Upper lobe of left lung (tissue), 6 donors: ENCODE data around the gene TEAD2. TPM values are rescaled to one million over a fixed set of nuclear protein-coding genes. Genes with fewer than 3 reads are reported as not detected.
A peak's percentile ranks its signal among the peaks of the same experiment; 100 is the strongest.

Experiments used
- ATAC-seq, 2 donors: fragments of 200-7000 bp; cut with Tn5 transposase; one replicate each; pipeline ENCODE4 v1.9.1; 2022; ENCODE audit warnings: mild to moderate bottlenecking in 2 of 2, moderate library complexity in 2 of 2; ENCODE audit not compliant: low FRiP score in 2 of 2
- DNase-seq, 2 donors: peaks; one replicate each; pipeline ENCODE4 v3.0.0-alpha.2; 2019 to 2020
- H3K27ac ChIP-seq, 4 donors: fragments of 200-600 bp; sonication (generic); one replicate each; pipeline ENCODE4 v1.5.1; 2016 to 2019
- H3K27me3 ChIP-seq, 4 donors: fragments of 200-600 bp; sonication (generic); one replicate each; pipeline ENCODE4 v1.5.1; 2017 to 2019
- H3K36me3 ChIP-seq, 4 donors: fragments of 200-600 bp; sonication (generic); one replicate each; pipeline ENCODE4 v1.5.1; 2016 to 2019
- H3K4me1 ChIP-seq, 4 donors: fragments of 200-600 bp; sonication (generic); one replicate each; pipeline ENCODE4 v1.5.1; 2018 to 2019
- H3K4me3 ChIP-seq, 4 donors: fragments of 200-600 bp; sonication (generic); one replicate each; pipeline ENCODE4 v1.5.1; 2017 to 2019; ENCODE audit warnings: mild to moderate bottlenecking in 2 of 4, moderate library complexity in 1 of 4
- H3K9me3 ChIP-seq, 4 donors: fragments of 200-600 bp; sonication (generic); one replicate each; pipeline ENCODE4 v1.5.1; 2018 to 2019
- EP300 ChIP-seq, 4 donors: sonication (generic); formaldehyde crosslinking; IDR thresholded peaks; one replicate each; pipeline ENCODE4 v1.5.1; 2017; ENCODE audit warnings: antibody characterized with exemption in 4 of 4, control low read depth in 2 of 4
- POLR2A ChIP-seq, 4 donors: fragments of 450-650 bp; IDR thresholded peaks; one replicate each; pipeline ENCODE4 v1.5.1; 2016 to 2017; ENCODE audit warnings: antibody characterized with exemption in 4 of 4, mild to moderate bottlenecking in 2 of 4
- POLR2AphosphoS5 ChIP-seq, 2 donors: sonication (generic); formaldehyde crosslinking; IDR thresholded peaks; one replicate each; pipeline ENCODE4 v1.5.1; 2017; ENCODE audit warnings: antibody characterized with exemption in 2 of 2
- WGBS, 2 donors: methylation state at CpG; one replicate each; pipeline ENCODE4 v1.1.5; 2017 to 2018; 5-methylcytosine and 5-hydroxymethylcytosine counted together
- total RNA-seq, 6 donors: library from RNA; depleted of rRNA in 4 of 6; stranded (reverse); fragments of >200 nt in 4 of 6; gene quantifications; one replicate each; pipeline versions ENCODE4 v1.1.0 to v1.2.1, GENCODE V29; 2016 to 2021
- TF ChIP-seq, protein P1 (sequence below), 6 experiments: fragments of 450-650 bp in 4 of 6; fragments of 200-600 bp in 2 of 6; sonication (generic) in 2 of 6; IDR thresholded peaks; one replicate each; pipeline ENCODE4 v1.5.1; 2016 to 2019; ENCODE audit warnings: antibody characterized with exemption in 6 of 6
- donor health status: DM: no; HTN: no; CAD: no; lungs with moderate emphysema.
- donor health status: DM: no; HTN: yes; CAD: no; lungs with severe emphysema.

Gene TEAD2
- 10 to 100 TPM; 13.6 to 38.0 (median 20.5) TPM for total RNA-seq

DNA sequence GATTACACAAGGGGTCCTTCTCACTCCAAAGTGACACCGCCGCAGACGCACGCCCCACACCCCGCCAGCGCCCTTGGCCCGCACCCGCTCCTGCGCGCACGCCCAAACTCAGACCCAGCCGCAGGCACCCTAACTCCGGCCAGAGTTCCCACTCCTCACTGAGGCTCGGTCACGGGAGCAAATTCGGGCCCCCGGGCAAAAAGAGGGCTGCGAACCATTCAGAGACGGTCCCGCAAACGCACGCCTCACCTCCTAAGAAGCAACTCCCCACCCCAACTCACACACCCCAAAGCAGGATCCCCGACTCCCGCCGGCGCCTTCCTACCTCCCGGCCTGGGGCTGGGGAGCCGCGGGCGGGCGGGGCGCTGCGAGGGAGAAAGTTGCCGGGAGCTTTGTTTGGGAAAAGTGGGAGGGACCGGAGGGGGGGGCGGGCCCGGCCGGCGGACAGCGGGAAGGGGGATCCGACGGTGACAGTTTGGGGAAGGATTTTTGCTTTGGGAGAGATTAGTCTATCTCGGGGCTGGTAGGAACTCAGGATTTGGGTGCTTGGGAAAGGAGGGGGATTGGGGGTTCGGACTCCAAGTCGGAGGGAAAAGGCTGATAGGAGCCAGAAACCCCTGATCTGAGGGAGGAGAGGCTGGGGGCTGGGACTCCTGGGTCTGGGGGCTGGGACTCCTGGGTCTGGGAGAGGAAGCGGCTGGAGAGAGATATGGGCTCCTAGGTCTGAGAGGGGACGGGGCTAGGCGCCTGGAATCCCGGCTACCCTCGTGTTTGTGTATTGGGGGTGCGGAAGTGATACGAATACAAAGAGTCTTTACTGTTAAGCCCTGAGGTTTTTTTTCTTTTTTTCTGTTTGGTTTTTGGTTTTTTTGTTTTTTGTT is at the start of gene TEAD2:
TSS of gene TEAD2 (minus strand) at position 369 of the 881 bp plus-strand sequence. CDS start 2,341 bp downstream, outside the sequence.
- Histone ChIP-seq H3K4me1 (peaks cover 10 to 42% (median 32%) of the 10 kb centered on the region in 4 donors), H3K27ac (peak within 1 kb of the TSS; percentile 89 to 96 (median 94)), H3K9me3 (no peaks in the 10 kb centered on the region), H3K4me3 (peak within 1 kb of the TSS; percentile 72 to 90 (median 82)), H3K27me3 (peaks cover 0 to 4% (median 0%) of the 10 kb centered on the region in 4 donors), H3K36me3 (peaks cover 0 to 22% (median 15%) of the 10 kb centered on the region in 4 donors)
- peak; percentile 73 to 94 for DNase-seq
- TF ChIP-seq POLR2AphosphoS5 (IDR thresholded peaks at IDR 0.05) (peak; percentile 45 to 85), POLR2A (IDR thresholded peaks at IDR 0.05) (peak in 1 of 4 donors; percentile 62)
- TF ChIP-seq, protein P1, sequence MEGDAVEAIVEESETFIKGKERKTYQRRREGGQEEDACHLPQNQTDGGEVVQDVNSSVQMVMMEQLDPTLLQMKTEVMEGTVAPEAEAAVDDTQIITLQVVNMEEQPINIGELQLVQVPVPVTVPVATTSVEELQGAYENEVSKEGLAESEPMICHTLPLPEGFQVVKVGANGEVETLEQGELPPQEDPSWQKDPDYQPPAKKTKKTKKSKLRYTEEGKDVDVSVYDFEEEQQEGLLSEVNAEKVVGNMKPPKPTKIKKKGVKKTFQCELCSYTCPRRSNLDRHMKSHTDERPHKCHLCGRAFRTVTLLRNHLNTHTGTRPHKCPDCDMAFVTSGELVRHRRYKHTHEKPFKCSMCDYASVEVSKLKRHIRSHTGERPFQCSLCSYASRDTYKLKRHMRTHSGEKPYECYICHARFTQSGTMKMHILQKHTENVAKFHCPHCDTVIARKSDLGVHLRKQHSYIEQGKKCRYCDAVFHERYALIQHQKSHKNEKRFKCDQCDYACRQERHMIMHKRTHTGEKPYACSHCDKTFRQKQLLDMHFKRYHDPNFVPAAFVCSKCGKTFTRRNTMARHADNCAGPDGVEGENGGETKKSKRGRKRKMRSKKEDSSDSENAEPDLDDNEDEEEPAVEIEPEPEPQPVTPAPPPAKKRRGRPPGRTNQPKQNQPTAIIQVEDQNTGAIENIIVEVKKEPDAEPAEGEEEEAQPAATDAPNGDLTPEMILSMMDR (IDR thresholded peaks at IDR 0.05): no peak
- 1 to 3% methylated on average over 39 to 51 of the region's 52 CpGs for WGBS, 2 donors
- peak in 1 of 2 donors; percentile 74 for ATAC-seq

DNA sequence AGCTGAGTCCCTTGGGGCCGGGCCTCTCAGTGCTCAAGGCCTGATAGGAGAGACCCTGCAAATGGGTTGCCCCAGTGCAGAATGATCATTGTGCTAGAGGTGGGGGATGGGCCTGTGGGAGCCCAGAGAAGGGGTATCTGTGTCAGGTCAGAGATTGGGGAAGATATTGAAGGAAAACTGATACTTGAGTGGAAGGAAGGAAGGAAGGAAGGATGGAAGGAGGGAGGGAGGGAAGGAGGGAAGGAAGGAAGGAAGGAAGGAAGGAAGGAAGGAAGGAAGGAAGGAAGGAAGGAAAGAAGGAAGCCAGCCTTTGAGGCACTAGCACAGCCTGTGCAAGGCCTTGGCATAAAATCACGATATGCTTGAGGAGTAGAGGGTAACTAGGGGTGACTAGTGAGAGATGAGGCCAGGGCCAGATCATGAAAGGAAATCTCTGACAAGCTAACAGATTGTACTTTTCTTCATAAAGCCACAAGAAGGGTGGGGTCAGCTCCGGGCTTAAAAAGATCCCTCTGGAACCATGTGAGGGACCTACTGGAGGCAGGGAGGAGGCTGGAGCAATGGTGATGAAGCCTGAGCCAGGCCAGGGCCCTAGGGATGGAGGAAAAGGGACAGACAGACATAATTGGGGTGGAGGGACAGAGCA is 49.6 kb upstream of the TEAD2 start:
- no peak for ATAC-seq
- no peaks in the 10 kb centered on the region for H3K27me3 ChIP-seq

GRCh38 chr19:49409441-49410029 is 47.3 kb upstream of the TEAD2 start:
- TF ChIP-seq POLR2A (IDR thresholded peaks at IDR 0.05) (no peak), POLR2AphosphoS5 (IDR thresholded peaks at IDR 0.05) (no peak), EP300 (IDR thresholded peaks at IDR 0.05) (no peak)
- TF ChIP-seq, protein P1 (IDR thresholded peaks at IDR 0.05): no peak
- Histone ChIP-seq H3K9me3 (no peaks in the 10 kb centered on the region), H3K27ac (peak overlapping the region in 1 of 4 donors; percentile 21), H3K36me3 (no peaks in the 10 kb centered on the region), H3K27me3 (no peaks in the 10 kb centered on the region), H3K4me3 (no peak overlapping the region), H3K4me1 (peaks cover 0 to 6% (median 2%) of the 10 kb centered on the region in 4 donors)
- DNase-seq (no peak), ATAC-seq (peak in 1 of 2 donors; percentile 46)
- WGBS, 2 donors: 64 to 65% methylated on average over 4 to 5 of the region's 5 CpGs

More for the DNA sequence above, 49.6 kb upstream of the TEAD2 start:
- no peak for DNase-seq
- no peak overlapping the region for H3K27ac ChIP-seq
- no peaks in the 10 kb centered on the region for H3K9me3 ChIP-seq
- peaks cover 0 to 6% (median 2%) of the 10 kb centered on the region in 4 donors for H3K4me1 ChIP-seq
- H3K4me3 ChIP-seq: no peak overlapping the region
- WGBS, 2 donors: 70 to 84% methylated on average over 2 to 3 of the region's 3 CpGs
- no peak for TF ChIP-seq POLR2A (IDR thresholded peaks at IDR 0.05)
- TF ChIP-seq, protein P1 (IDR thresholded peaks at IDR 0.05): no peak
- TF ChIP-seq POLR2AphosphoS5 (IDR thresholded peaks at IDR 0.05): no peak
- TF ChIP-seq EP300 (IDR thresholded peaks at IDR 0.05): no peak
- H3K36me3 ChIP-seq: no peaks in the 10 kb centered on the region

GRCh38 chr19:49408816-49409440 is 46.7 kb upstream of the TEAD2 start:
- 80% methylated on average over 8 of the region's 8 CpGs for WGBS, 2 donors
- no peak for ATAC-seq

More at GRCh38 chr19:49408816-49409440, 46.7 kb upstream of the TEAD2 start:
- DNase-seq: no peak
- Histone ChIP-seq H3K9me3 (no peaks in the 10 kb centered on the region), H3K36me3 (no peaks in the 10 kb centered on the region), H3K4me1 (peaks cover 0 to 6% (median 2%) of the 10 kb centered on the region in 4 donors), H3K27ac (peak overlapping the region in 1 of 4 donors; percentile 21), H3K27me3 (no peaks in the 10 kb centered on the region), H3K4me3 (no peak overlapping the region)
- TF ChIP-seq, protein P1 (IDR thresholded peaks at IDR 0.05): no peak
